CD8-positive, alpha-beta memory T cell (primary cell): ENCODE measurements around the gene C2orf42. TPM values are rescaled to one million over a fixed set of nuclear protein-coding genes. Genes with fewer than 3 reads are reported as not detected.

Experiments
- polyA plus RNA-seq: library from polyadenylated mRNA; unstranded; fragments of 300-500 nt; fragmentation: Illumina TruSeq; gene quantifications from one replicate; pipeline ENCODE4 v1.2.3, GENCODE V29; 2021
- total RNA-seq, 2 experiments: library from RNA; stranded (reverse); gene quantifications; one replicate each; pipeline ENCODE4 v1.2.3, GENCODE V29; 2021

Gene C2orf42
- total and polyA plus RNA-seq, 3 experiments from 2014 or later, result 29.1 to 34.6 (median 31.4) TPM

Other genes with a start within 250 kb of the C2orf42 start
- gene ASPRV1, start 229.4 kb downstream of the C2orf42 start, total RNA-seq, result under 1 TPM; 0.64 to 0.77 TPM
- gene ASPRV1, start 229.4 kb downstream of the C2orf42 start, polyA plus RNA-seq, result 0.99 TPM
- 100 to 1,000 TPM; 428 to 434 TPM for gene PCBP1, start 103.5 kb downstream of the C2orf42 start, total RNA-seq
- gene PCBP1, start 103.5 kb downstream of the C2orf42 start, polyA plus RNA-seq, result 161 TPM
- 10 to 100 TPM; 88.1 to 98.7 TPM for gene TIA1, start 57.6 kb upstream of the C2orf42 start, total RNA-seq
- 46.8 TPM for gene TIA1, start 57.6 kb upstream of the C2orf42 start, polyA plus RNA-seq
- gene PCYOX1, start 67.1 kb upstream of the C2orf42 start, total RNA-seq, result 10 to 100 TPM; 15.2 to 18.8 TPM
- gene PCYOX1, start 67.1 kb upstream of the C2orf42 start, polyA plus RNA-seq, result 27.7 TPM
- 100 to 1,000 TPM; 497 to 551 TPM for gene SNRPG, start 102.7 kb upstream of the C2orf42 start, total RNA-seq
- gene SNRPG, start 102.7 kb upstream of the C2orf42 start, polyA plus RNA-seq, result 267 TPM
- gene FAM136A, start 111.0 kb upstream of the C2orf42 start, total RNA-seq, result 100 to 1,000 TPM in 1 of 2 experiments, 10 to 100 TPM in 1; 99.4 to 102 TPM
- gene FAM136A, start 111.0 kb upstream of the C2orf42 start, polyA plus RNA-seq, result 41.3 TPM